GM21723 (cell line): ENCODE data around the gene AXIN1.
"Not testable (repeated sequence)": the region's sequence is repeated elsewhere in the genome, so short reads cannot be mapped to it uniquely, and the experiment has no call there.

ENCODE experiments used
- ATAC-seq: cut with Tn5 transposase; IDR thresholded peaks from one replicate; pipeline ENCODE4 v1.9.1; 2021; ENCODE audit warnings: mild to moderate bottlenecking, moderate library complexity; ENCODE audit not compliant: unreplicated experiment

Gene AXIN1

DNA sequence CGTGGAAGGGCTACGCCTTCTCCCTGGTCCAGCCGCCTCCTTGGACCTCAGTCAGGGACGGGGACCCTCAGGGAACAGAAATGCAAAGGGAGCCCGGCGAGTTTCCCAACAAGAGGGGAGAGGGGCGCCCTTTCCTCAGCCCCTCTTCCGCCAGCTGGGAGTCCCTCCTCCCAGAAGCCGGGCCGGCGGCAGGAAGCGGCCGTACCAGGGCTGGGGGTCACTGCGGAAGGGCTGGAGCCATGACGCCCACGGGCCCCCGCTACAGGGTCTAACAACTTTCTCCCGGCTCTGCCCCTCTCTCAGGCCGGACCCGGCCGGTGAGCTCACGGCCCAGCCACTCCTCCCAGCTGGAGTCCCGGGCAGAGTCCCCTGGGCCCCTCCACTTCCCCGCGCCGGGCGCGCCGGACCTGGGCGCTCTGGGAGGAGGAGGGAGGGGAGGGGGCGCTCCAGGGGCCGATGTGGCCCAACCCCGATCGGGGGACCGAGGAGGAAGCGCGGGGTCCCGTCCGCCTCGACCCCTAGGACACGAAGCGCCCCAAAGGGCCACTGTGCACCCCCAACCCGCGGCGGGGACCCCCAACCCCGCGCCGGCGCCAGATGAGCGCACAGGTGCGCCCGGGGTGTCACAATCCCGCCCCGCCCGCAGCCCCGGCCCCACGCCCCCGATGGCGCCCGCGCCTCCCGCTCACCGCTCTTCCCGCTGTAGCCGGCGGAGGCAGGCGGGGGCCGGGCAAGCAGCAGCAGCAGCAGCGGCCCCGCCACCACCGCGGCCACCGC lies 28.7 kb upstream of the AXIN1 start:
- peak; percentile 41 for ATAC-seq

GRCh38 chr16:380762-381011 lies 28.2 kb upstream of the AXIN1 start:
- no peak for ATAC-seq

GRCh38 chr16:379961-380761 lies 27.6 kb upstream of the AXIN1 start:
- ATAC-seq = no peak

GRCh38 chr16:379183-379960 lies 26.8 kb upstream of the AXIN1 start:
- no peak for ATAC-seq

GRCh38 chr16:378821-379182 lies 26.3 kb upstream of the AXIN1 start:
- no peak for ATAC-seq

DNA sequence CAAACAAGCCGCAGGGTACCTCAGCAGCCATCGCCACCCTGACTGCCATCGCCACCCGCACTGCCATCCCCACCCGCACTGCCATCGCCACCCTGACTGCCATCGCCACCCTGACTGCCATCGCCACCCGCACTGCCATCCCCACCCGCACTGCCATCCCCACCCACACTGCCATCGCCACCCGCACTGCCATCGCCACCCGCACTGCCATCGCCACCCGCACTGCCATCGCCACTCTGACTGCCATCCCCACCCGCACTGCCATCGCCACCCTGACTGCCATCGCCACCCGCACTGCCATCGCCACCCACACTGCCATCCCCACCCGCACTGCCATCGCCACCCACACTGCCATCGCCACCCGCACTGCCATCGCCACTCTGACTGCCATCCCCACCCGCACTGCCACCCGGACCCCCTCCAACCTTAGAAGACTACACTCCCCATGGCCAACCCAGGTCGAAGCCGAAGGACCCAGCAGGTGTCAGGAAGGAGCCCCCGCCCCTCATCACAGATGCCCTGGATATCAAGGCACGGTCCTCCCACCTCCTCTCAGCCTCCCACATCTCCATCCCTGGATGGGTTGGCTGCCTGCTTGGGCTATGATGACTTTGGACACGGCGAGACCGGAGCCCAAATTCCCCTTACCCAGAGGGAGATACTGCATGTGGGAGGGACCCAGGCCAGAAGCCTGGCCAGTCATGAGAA lies 25.7 kb upstream of the AXIN1 start:
- not testable (repeated sequence) for ATAC-seq

DNA sequence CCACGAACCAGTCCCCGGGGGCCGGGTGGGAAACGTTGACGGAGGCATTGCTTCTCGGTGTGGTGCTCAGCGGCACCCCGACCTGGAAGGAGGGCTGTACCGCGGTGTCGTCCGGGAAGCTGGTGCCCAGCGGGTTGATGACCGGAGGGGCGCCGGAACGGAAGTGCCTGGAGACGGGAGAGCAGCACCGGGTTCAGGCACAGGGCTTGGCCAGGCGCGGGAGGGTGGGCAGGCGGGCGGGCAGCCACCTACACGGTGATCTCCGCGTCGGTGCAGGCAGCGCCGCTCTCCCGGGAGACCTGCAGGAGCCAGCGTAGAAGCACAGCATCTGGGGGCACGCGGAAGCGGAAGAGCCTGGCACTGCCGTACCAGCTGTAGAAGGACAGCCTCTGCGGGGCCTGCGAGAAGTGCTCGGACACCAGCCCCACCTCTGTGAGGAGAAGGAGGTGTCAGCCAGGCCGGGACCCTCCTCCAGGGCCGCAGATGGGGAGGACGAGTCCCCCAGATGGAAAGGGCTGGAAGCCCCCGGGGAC lies 25.0 kb upstream of the AXIN1 start:
- ATAC-seq = no peak

- ATAC-seq = no peak
Observed at GRCh38 chr16:376817-377418, 24.4 kb upstream of the AXIN1 start.

- ATAC-seq = no peak
Observed at GRCh38 chr16:375927-376816, 23.6 kb upstream of the AXIN1 start.

- ATAC-seq = no peak
Observed at GRCh38 chr16:375212-375611, 22.7 kb upstream of the AXIN1 start.

DNA sequence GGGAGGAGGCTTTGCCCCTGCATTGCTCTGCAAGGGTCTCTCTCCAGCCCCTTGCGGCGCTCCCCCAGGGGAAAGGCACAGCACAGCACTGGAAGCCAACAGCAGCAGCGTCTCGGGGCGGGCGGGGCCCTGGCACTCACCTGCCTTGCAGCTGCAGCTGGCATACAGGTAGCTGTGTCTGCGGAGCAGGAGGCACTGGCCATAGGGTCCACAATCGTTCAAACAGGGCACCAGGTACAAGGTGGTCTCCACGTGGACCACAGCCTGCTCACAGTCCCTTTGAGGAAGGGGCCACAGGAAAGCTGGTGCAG lies 22.0 kb upstream of the AXIN1 start:
- ATAC-seq = no peak

DNA sequence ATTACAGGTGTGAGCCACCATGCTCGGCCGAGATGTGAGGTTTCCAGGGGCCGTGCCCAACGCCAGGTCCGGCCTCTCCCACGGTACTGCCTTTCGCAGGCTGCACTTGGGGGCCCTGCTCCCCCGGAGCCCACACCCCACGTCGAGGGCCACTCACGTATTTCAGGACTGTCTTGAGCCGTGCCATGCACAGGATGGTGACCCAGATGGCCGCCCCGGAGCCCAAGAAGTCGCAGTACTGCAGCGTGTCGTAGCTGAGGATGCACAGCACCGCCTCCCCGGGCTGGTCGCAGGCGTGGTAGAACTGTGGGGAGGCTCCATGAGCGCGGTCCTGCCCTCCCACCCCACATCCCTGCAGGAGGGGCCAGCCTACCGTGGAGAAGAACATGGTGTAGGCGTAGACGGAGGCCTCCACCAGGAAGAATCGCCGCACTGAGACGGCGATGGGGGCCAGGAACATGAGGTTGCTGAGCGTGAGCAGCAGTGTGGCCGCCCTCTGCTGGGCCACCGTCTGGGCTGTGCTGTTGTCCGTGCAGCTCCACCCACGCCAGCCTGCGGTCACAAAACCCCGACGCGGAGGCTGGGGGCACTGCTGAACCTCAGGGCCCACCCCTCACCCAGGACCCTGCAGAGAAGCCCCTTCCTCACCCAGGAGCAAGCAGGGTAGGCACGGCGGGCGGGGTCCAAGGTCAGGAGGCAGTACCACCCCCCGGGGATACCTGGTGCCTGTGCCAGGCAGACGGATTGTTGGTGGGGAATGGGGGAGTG lies 21.5 kb upstream of the AXIN1 start:
- no peak for ATAC-seq

DNA sequence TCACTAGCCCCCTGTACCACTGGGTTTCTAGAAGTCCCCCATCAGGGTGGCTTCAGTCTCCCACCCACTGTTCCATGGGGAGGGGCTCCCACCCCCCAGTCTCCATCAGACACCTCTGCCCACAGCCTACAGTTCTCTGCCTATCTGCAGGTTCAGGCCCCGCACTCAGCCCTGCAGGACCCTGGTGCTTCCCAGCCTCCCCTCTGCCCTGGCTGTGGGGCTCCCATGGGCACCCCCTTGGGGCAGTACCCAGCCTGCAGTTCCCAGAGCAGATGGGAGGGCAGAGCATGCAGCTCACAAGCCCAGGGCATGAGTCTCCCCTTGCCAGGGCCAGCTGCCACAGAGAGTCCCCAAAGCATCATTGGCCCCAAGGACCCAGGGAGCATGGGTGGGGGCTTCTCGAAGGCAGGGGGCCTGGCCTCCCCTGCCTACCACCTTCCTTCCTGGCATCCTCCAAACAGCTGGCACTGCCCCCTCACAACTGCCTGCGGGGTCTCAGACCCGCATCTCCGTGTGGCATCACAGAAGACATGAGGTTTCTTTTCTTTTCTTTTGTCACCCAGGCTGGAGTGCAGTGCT lies 20.6 kb upstream of the AXIN1 start:
- no peak for ATAC-seq

GRCh38 chr16:372302-372983 lies 19.9 kb upstream of the AXIN1 start:
- no peak for ATAC-seq

DNA sequence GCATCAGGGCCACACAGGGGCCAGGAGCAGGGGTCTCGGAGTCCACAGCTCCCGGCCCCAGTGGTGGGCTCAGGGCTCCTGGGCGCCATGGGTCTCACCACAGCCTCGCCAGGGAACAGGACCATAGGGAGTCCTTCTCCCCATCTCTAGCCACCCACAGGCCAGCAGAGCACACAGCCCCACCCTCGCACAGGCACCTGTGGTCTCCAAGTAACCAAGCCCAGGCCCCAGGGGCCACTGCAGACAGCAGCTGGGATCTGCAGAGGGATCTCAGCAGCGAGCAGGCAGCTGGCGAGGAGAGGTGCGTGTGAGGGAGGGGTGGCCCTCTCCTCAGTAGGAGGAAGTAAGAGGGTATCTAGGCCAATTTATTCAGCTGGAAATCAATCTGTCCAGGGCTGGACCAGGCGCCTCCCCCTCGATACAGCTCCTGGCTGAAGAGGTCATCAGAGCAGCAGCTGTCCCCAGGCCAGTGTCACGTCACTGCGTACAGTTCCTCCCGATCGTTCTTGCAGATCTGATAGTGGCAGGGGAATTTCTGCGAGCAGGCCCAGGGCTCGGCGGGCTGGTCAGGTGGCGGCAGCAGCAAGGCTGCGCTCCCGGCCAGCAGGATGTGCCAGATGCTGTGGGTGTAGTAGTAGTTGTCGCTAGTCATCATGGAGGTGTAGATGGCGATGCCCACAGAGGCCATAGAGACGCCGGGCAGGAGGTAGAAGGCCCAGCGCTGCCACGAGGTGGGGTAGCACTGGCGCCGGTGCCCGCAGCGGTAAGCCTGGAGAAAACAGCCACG lies 19.2 kb upstream of the AXIN1 start:
- ATAC-seq = no peak

DNA sequence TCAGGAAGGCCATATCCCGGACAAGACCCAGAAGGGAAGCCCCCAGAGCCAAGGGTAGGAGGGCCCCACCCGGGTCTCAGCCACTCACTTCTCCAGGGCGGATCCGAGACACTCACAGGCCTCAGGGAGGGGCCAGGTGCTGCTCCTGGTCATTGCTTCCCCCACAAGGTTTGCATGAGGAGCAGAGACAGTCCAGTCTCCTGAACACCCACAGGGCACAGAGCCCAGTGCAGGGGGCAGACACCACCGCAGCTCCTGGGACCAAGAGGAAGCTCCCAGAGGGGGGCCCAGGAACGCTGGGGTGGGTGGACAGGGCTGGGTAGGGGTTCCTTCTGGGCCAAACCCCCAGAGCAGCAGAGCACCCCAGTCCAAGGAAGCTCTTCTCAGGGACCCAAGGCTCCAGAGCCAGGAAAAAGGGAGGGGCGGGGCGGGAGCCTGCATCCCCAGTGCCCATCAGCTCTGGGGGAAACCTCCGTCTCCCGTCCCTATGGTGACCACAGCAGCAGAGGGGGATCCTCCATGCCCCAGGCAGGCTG lies 18.5 kb upstream of the AXIN1 start:
- no peak for ATAC-seq

DNA sequence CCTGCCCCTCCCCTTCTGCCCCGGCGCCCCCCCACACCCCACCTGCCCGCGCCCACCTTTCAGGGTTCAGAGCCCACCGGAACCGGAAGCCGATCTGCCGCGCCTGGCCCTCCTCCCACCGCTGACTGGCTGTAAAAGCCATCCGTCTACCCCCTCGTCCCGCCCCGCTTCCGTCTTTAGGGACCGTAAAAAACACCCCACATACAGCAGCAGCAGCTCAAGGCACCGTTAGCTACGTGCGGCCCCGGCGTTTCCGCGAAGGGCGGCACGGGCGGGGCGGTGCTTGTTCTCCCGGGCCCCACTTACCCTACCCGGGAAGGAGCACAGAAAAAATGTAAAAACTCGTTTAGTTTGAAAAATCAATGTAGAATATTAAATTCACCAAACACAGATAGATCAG lies 17.9 kb upstream of the AXIN1 start, which contains the start of gene MRPL28:
Gene MRPL28 (minus strand): TSS at position 96 of the 400 bp plus-strand sequence. CDS start 320 bp downstream, outside the sequence.
- peak; percentile 79 for ATAC-seq
